ENCODE data around the gene FAM120B. TPM values are rescaled to one million over a fixed set of nuclear protein-coding genes. Genes with fewer than 3 reads are reported as not detected.

The FAM120B gene
- total RNA-seq, 1 experiment from 2014 or later = 25.2 TPM

DNA sequence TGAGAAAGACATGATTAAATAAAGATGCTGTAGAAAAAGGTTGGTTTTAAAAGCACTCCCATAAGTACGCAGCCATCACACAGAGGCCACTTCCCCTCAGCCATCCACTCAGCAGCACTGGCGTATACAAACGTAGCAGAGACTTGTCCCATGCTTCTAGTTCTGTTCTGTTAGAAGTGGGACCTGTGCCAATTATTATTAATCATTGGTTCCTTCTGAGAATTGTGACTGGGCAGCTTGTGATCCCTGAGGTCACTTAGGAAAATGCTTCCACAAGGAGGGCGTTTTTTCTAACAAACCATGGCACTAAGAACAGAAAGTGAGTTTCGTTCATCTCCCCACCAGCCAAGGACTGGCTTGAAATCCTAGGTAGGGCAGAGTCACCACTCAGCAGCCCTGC, 53.9 kb downstream of the FAM120B start:
- Histone ChIP-seq H3K36me3 (ENCODE audit: control insufficient read depth in 1 of 2, insufficient read depth in 2 of 2, low read length in 2 of 2) (peaks cover 3 to 8% of the 10 kb centered on the region in 2 experiments; a peak in 2 of 4 replicates), H3K4me3 (replicated peaks in 1 of 2; ENCODE audit: low read depth in 1 of 2, low read length in 2 of 2) (no peak overlapping the region), H3K27me3 (ENCODE audit: insufficient read depth, low read length) (no peaks in the 10 kb centered on the region), H3K79me2 (ENCODE audit: insufficient read depth, low read length) (no peaks in the 10 kb centered on the region), H3K4me2 (ENCODE audit: low read length) (no peak overlapping the region), H3K9me2 (ENCODE audit: insufficient read depth) (no peaks in the 10 kb centered on the region), H3K27ac (ENCODE audit: low read depth, low read length) (no peak overlapping the region), H4K20me1 (ENCODE audit: insufficient read depth) (no peaks in the 10 kb centered on the region), H3K9me3 (ENCODE audit: control insufficient read depth in 1 of 2, insufficient read depth in 1 of 2, low read depth in 1 of 2, low read length in 2 of 2) (no peaks in the 10 kb centered on the region), H3K4me1 (ENCODE audit: control insufficient read depth in 1 of 2, insufficient read depth in 2 of 2, low read length in 2 of 2) (no peaks in the 10 kb centered on the region), H3K9ac (ENCODE audit: low read length) (no peak overlapping the region), H2AFZ (ENCODE audit: low read depth, low read length, poor library complexity, severe bottlenecking) (no peak overlapping the region)
- intact Hi-C loops (cut with micrococcal nuclease) = no loop called here
- no peak for TF ChIP-seq POLR2A (IDR thresholded peaks at IDR 0.05; ENCODE audit: borderline replicate concordance, extremely low read depth, insufficient read depth, insufficient read length)
- TF ChIP-seq ZNF274 (IDR thresholded peaks at IDR 0.05; ENCODE audit: low read depth, low read length) = no peak
- TF ChIP-seq EGR1 (IDR thresholded peaks at IDR 0.05; ENCODE audit: low read depth) = no peak
- TF ChIP-seq CEBPB (IDR thresholded peaks at IDR 0.05; ENCODE audit: low read depth) = no peak
- TF ChIP-seq, protein P1, sequence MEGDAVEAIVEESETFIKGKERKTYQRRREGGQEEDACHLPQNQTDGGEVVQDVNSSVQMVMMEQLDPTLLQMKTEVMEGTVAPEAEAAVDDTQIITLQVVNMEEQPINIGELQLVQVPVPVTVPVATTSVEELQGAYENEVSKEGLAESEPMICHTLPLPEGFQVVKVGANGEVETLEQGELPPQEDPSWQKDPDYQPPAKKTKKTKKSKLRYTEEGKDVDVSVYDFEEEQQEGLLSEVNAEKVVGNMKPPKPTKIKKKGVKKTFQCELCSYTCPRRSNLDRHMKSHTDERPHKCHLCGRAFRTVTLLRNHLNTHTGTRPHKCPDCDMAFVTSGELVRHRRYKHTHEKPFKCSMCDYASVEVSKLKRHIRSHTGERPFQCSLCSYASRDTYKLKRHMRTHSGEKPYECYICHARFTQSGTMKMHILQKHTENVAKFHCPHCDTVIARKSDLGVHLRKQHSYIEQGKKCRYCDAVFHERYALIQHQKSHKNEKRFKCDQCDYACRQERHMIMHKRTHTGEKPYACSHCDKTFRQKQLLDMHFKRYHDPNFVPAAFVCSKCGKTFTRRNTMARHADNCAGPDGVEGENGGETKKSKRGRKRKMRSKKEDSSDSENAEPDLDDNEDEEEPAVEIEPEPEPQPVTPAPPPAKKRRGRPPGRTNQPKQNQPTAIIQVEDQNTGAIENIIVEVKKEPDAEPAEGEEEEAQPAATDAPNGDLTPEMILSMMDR (IDR thresholded peaks at IDR 0.05 in 2 of 3, conservative IDR thresholded peaks at IDR 0.05 in 1 of 3; ENCODE audit: borderline replicate concordance in 1 of 3, insufficient read depth in 1 of 3, low read depth in 2 of 3, low read length in 2 of 3) = no peak
- TF ChIP-seq, protein P2, sequence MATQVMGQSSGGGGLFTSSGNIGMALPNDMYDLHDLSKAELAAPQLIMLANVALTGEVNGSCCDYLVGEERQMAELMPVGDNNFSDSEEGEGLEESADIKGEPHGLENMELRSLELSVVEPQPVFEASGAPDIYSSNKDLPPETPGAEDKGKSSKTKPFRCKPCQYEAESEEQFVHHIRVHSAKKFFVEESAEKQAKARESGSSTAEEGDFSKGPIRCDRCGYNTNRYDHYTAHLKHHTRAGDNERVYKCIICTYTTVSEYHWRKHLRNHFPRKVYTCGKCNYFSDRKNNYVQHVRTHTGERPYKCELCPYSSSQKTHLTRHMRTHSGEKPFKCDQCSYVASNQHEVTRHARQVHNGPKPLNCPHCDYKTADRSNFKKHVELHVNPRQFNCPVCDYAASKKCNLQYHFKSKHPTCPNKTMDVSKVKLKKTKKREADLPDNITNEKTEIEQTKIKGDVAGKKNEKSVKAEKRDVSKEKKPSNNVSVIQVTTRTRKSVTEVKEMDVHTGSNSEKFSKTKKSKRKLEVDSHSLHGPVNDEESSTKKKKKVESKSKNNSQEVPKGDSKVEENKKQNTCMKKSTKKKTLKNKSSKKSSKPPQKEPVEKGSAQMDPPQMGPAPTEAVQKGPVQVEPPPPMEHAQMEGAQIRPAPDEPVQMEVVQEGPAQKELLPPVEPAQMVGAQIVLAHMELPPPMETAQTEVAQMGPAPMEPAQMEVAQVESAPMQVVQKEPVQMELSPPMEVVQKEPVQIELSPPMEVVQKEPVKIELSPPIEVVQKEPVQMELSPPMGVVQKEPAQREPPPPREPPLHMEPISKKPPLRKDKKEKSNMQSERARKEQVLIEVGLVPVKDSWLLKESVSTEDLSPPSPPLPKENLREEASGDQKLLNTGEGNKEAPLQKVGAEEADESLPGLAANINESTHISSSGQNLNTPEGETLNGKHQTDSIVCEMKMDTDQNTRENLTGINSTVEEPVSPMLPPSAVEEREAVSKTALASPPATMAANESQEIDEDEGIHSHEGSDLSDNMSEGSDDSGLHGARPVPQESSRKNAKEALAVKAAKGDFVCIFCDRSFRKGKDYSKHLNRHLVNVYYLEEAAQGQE (IDR thresholded peaks at IDR 0.05; ENCODE audit: low read depth) = no peak
- TF ChIP-seq, protein P3, sequence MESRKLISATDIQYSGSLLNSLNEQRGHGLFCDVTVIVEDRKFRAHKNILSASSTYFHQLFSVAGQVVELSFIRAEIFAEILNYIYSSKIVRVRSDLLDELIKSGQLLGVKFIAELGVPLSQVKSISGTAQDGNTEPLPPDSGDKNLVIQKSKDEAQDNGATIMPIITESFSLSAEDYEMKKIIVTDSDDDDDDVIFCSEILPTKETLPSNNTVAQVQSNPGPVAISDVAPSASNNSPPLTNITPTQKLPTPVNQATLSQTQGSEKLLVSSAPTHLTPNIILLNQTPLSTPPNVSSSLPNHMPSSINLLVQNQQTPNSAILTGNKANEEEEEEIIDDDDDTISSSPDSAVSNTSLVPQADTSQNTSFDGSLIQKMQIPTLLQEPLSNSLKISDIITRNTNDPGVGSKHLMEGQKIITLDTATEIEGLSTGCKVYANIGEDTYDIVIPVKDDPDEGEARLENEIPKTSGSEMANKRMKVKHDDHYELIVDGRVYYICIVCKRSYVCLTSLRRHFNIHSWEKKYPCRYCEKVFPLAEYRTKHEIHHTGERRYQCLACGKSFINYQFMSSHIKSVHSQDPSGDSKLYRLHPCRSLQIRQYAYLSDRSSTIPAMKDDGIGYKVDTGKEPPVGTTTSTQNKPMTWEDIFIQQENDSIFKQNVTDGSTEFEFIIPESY (IDR thresholded peaks at IDR 0.05; ENCODE audit: extremely low read depth, insufficient replicate concordance, low read length) = no peak
- no peak for TF ChIP-seq JUND (IDR thresholded peaks at IDR 0.05)
- TF ChIP-seq FOSL1 (IDR thresholded peaks at IDR 0.05; ENCODE audit: low read depth) = no peak
- ATAC-seq = no peak
- BruUV-seq (replicated peaks) = no TSS peak
- DNase-seq (ENCODE audit: low read depth, low spot score) = no peak
- POLR2A ChIA-PET = no interaction called here
- CTCF ChIA-PET = no interaction called here
- RAD21 ChIA-PET (ENCODE audit: low non-redundant PET in 1 of 2, low total read pairs in 2 of 2, uncharacterized antibody in 2 of 2, unreplicated experiment in 2 of 2) = interaction anchor here in 1 of 2 experiments (0.7 kb wide), 1 partner anchor 55 kb away, joined by 5 read pairs; no protein-coding TSS in a partner anchor

All from HCT116 (cell line).